Hypothalamus (tissue), 51 donors: ENCODE measurements around the gene DNER.
"Not testable (repeated sequence)": the region's sequence is repeated elsewhere in the genome, so short reads cannot be mapped to it uniquely, and the experiment has no call there.

Experiments
- DNase-seq, 51 donors: peaks; one replicate each; lab custom pipeline; 2025; lab: John Stamatoyannopoulos, UW

DNER gene

GRCh38 chr2:229514273-229514895 lies 200.0 kb downstream of the DNER start:
- DNase-seq: no peak

- DNase-seq: no peak
Measured at GRCh38 chr2:229511524-229511923, 202.8 kb downstream of the DNER start.

- not testable (repeated sequence) for DNase-seq
Measured at GRCh38 chr2:229506699-229507098, 207.7 kb downstream of the DNER start.

- DNase-seq: no peak
Measured at GRCh38 chr2:229501051-229501794, 213.1 kb downstream of the DNER start.

GRCh38 chr2:229492034-229492433 lies 222.3 kb downstream of the DNER start:
- no peak for DNase-seq

- no peak for DNase-seq
Measured at GRCh38 chr2:229490167-229490566, 224.2 kb downstream of the DNER start.

- peak in 29 of 51 donors; percentile 2 to 76 (median 29) for DNase-seq
Measured at GRCh38 chr2:229489016-229489415, 225.3 kb downstream of the DNER start.

- DNase-seq: no peak
Measured at GRCh38 chr2:229488232-229488631, 226.1 kb downstream of the DNER start.

- no peak for DNase-seq
Measured at GRCh38 chr2:229486673-229487072, 227.7 kb downstream of the DNER start.

GRCh38 chr2:229485857-229486256 lies 228.5 kb downstream of the DNER start:
- peak in 11 of 51 donors; percentile 1 to 29 (median 13) for DNase-seq

- no peak for DNase-seq
Measured at GRCh38 chr2:229477269-229477755, 237.0 kb downstream of the DNER start.

GRCh38 chr2:229475778-229476177 lies 238.6 kb downstream of the DNER start:
- DNase-seq: no peak

- DNase-seq: no peak
Measured at GRCh38 chr2:229474125-229474524, 240.2 kb downstream of the DNER start.

- no peak for DNase-seq
Measured at GRCh38 chr2:229470781-229471180, 243.6 kb downstream of the DNER start.

- DNase-seq: no peak
Measured at GRCh38 chr2:229467783-229468182, 246.6 kb downstream of the DNER start.

GRCh38 chr2:229463841-229464346 lies 250.5 kb downstream of the DNER start:
- no peak for DNase-seq

GRCh38 chr2:229462112-229462511 lies 252.2 kb downstream of the DNER start:
- no peak for DNase-seq

GRCh38 chr2:229456091-229456490 lies 258.3 kb downstream of the DNER start:
- no peak for DNase-seq

- DNase-seq: no peak
Measured at GRCh38 chr2:229454934-229455631, 259.3 kb downstream of the DNER start.

GRCh38 chr2:229453230-229453629 lies 261.1 kb downstream of the DNER start:
- no peak for DNase-seq

- no peak for DNase-seq
Measured at GRCh38 chr2:229451852-229452251, 262.5 kb downstream of the DNER start.
